Suprapubic skin (tissue), 4 donors: ENCODE data around the gene IRF8.

ENCODE experiments used
- EP300 ChIP-seq: sonication (generic); formaldehyde crosslinking; IDR thresholded peaks from one replicate; pipeline ENCODE4 v1.6.1; 2017; ENCODE audit warnings: antibody characterized with exemption
- POLR2AphosphoS5 ChIP-seq, 3 donors: sonication (generic); formaldehyde crosslinking; IDR thresholded peaks; one replicate each; pipeline ENCODE4 v1.6.1; 2017; ENCODE audit warnings: antibody characterized with exemption in 3 of 3

DNA sequence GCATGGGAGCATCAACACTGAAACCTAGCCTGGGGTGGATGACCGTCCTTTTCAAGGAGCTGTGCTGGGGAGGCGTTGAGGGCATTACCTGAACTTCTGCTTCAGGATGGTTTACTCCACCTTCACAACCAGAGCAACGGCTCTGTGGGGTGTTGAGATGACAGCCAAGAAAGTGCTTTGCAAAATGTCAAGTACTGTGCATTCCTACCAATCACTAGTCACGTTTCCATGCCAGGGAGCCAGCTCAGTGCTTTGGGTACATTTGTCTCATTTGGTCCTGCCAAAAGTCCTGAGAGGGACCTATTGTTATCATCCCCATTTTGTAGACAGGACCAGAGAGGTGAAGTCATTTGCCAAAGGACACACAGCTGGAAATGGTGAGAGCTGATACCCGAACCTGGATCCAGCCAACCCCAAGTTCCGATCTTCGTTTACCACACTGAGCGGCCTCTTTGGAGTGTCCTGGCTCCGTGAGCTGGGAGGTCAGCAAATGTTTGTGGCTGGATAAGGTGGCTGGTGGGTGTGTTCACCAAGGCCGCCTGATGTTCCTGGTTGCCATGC lies 61.6 kb downstream of the IRF8 start:
- no peak for TF ChIP-seq POLR2AphosphoS5 (IDR thresholded peaks at IDR 0.05)
- no peak for TF ChIP-seq EP300
